ENCODE results near the gene BABAM1. TPM values are rescaled to one million over a fixed set of nuclear protein-coding genes. Genes with fewer than 3 reads are reported as not detected.

BABAM1 gene
- total and polyA plus RNA-seq, 12 donors = 64.5 to 88.2 (median 74.4) TPM

DNA sequence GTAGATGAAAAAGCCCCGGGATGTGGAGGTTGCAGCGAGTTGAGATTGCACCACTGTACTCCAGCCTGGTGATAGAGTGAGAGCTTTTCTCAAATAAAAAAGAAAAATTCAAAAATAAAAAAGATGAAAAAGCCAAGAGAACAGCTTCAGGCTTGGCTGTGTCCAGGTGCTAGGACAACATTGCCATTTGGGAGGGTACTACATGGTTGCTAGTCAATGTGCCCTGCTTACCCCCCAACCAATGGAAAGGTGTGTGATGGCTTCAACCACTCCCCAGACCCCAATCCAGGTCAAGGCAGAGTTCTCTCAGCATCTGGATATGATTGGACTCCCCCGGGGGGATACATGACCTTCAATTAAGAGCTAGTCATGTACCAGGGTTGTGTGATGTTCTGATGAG is 12.2 kb downstream of the BABAM1 start:
- intact Hi-C loops (cut with DNase I) = no loop called here
- DNase-seq (no peak), ATAC-seq (no peak)
- Histone ChIP-seq H3K9me3 (no peaks in the 10 kb centered on the region), H3K36me3 (peaks cover 0 to 52% (median 30%) of the 10 kb centered on the region in 9 donors), H3K27ac (no peak overlapping the region), H3K4me3 (no peak overlapping the region), H3K4me1 (peaks cover 13 to 19% (median 16%) of the 10 kb centered on the region in 9 donors), H3K27me3 (peaks cover 11 to 21% (median 16%) of the 10 kb centered on the region in 7 donors)
- WGBS, 2 donors = 77 to 96% methylated on average over 3 of the region's 3 CpGs
- TF ChIP-seq, protein P1, sequence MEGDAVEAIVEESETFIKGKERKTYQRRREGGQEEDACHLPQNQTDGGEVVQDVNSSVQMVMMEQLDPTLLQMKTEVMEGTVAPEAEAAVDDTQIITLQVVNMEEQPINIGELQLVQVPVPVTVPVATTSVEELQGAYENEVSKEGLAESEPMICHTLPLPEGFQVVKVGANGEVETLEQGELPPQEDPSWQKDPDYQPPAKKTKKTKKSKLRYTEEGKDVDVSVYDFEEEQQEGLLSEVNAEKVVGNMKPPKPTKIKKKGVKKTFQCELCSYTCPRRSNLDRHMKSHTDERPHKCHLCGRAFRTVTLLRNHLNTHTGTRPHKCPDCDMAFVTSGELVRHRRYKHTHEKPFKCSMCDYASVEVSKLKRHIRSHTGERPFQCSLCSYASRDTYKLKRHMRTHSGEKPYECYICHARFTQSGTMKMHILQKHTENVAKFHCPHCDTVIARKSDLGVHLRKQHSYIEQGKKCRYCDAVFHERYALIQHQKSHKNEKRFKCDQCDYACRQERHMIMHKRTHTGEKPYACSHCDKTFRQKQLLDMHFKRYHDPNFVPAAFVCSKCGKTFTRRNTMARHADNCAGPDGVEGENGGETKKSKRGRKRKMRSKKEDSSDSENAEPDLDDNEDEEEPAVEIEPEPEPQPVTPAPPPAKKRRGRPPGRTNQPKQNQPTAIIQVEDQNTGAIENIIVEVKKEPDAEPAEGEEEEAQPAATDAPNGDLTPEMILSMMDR (IDR thresholded peaks at IDR 0.05) = no peak

DNA sequence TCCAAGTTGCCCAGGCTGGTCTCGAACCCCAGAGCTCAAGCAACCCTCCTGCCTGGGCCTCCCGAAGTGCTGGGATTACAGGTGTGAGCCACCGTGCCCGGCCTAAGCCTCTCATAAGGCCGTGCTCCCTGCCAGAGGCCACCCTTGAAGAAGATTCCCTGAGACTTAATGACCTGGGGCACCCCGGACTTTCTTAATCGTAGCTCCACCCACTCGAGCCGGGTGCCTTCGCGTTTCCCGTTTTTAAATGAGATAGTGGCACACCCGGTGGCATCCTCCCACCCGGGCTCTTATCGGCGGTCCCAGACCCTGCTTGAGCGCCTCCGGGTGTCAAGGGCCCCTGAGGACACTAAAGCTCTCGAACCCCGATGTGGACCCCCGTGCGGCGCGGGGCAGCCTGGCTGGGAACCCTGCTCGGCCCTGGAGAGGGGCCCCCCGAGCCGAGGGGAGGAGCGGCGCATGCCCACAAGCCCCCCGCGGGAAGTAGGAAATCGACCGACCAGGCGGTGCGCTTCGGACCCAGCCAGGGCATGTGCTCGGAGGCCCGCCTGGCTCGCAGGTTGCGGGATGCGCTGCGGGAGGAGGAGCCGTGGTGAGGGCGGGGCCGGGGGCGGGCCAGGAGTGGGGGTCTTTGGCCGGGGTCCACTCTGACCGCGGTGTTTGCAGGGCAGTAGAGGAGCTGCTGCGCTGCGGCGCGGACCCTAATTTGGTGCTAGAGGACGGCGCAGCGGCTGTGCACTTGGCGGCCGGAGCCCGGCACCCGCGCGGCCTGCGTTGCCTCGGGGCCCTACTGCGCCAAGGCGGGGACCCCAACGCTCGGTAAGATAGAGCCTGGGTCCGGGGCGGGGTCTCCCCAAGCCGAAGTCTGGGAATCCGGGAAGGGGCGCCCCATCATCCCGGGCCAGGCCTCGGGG is 14.4 kb downstream of the BABAM1 start, which contains the start of gene ANKLE1:
Gene ANKLE1 (plus strand): TSS at position 511 of the 914 bp plus-strand sequence. CDS start 20 bp downstream, at position 531.
- TF ChIP-seq, protein P1 (IDR thresholded peaks at IDR 0.05) = no peak
- intact Hi-C loops (cut with DNase I) = loop anchor here (1.0 to 10.0 kb wide), 12 partner anchors 21 to 507 kb away; partner anchors contain the start of gene USE1 (in 1 of the 10)
- H3K27me3 ChIP-seq = peaks cover 11 to 21% (median 16%) of the 10 kb centered on the region in 7 donors
- DNase-seq (peak in 1 of 2 donors; percentile 29), ATAC-seq (peak; percentile 23 to 42 (median 26))
- 9% methylated on average over 69 to 75 of the region's 75 CpGs for WGBS, 2 donors
- no peaks in the 10 kb centered on the region for H3K9me3 ChIP-seq
- peaks cover 0 to 30% (median 10%) of the 10 kb centered on the region in 9 donors for H3K36me3 ChIP-seq
- peaks cover 13 to 19% (median 16%) of the 10 kb centered on the region in 9 donors for H3K4me1 ChIP-seq
- H3K27ac ChIP-seq = no peak within 1 kb of the TSS
- H3K4me3 ChIP-seq = peak within 1 kb of the TSS; percentile 6 to 56 (median 42)

DNA sequence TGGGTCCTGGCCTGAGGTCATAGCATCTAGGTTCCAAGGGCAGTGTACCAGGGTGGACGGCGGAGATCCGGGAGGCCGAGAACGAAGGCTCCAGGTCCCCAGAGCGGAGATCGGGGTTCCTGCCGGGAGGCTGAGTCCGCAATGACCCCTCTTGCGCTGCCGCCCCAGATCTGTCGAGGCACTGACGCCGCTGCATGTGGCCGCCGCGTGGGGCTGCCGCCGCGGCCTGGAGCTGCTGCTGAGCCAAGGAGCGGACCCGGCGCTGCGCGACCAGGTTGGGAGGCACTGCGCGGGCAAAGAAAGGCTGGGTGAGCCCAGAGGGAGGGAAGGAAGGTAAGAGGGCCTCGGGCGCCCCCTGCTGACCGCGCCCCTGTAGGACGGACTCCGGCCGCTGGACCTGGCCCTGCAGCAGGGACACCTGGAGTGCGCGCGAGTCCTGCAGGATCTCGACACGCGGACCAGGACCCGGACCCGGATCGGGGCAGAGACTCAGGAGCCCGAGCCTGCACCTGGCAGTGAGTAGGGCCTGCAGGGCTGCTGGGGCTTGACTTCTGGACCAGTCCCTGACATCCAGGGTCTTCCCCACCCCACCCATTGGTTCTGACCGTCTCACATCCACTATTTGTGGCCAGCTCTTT is 15.4 kb downstream of the BABAM1 start:
- intact Hi-C loops (cut with DNase I) = loop anchor here (1.0 to 10.0 kb wide), 12 partner anchors 22 to 508 kb away; partner anchors contain the start of gene USE1 (in 1 of the 10)

More for the DNA sequence above, 15.4 kb downstream of the BABAM1 start:
- Histone ChIP-seq H3K27ac (no peak overlapping the region), H3K27me3 (peaks cover 11 to 21% (median 16%) of the 10 kb centered on the region in 7 donors), H3K36me3 (peaks cover 0 to 20% (median under 1%) of the 10 kb centered on the region in 9 donors), H3K4me1 (peaks cover 13 to 19% (median 16%) of the 10 kb centered on the region in 9 donors), H3K4me3 (peak overlapping the region; percentile 6 to 56 (median 42)), H3K9me3 (no peaks in the 10 kb centered on the region)
- ATAC-seq = peak; percentile 89 to 97 (median 94)
- peak; percentile 78 to 86 for DNase-seq
- 3% methylated on average over 45 of the region's 45 CpGs for WGBS, 2 donors
- TF ChIP-seq, protein P1 (IDR thresholded peaks at IDR 0.05) = peak; percentile 89 to 98 (median 95)
